Calu3 (cell line): Measurements from ENCODE around the gene WHRN. TPM values are rescaled to one million over a fixed set of nuclear protein-coding genes. Genes with fewer than 3 reads are reported as not detected.

Experiments
- BruUV-seq: library from RNA; stranded (reverse); fragments of 400-500 nt; replicated peaks from 2 replicates; lab custom pipeline; 2021; lab: Mats Ljungman, UMichigan
- CTCF ChIA-PET: fragments of 300-600 bp; sonication (Branson Sonifier 250); formaldehyde crosslinking; loops from one replicate; lab custom pipeline; 2022; ENCODE audit warnings: antibody characterized with exemption; lab: Charles Lee
- DNase-seq: peaks from one replicate; pipeline ENCODE4 v3.0.0; 2022
- H3K27ac Mint-ChIP-seq: one replicate; pipeline ENCODE4 v1.8.0; 2022; ENCODE audit warnings: mixed read lengths; ENCODE audit not compliant: unreplicated experiment
- H3K27me3 Mint-ChIP-seq: one replicate; pipeline ENCODE4 v1.8.0; 2022; ENCODE audit warnings: mixed read lengths; ENCODE audit not compliant: unreplicated experiment
- H3K36me3 Mint-ChIP-seq: one replicate; pipeline ENCODE4 v1.8.0; 2022; ENCODE audit warnings: mild to moderate bottlenecking, moderate library complexity, mixed read lengths; ENCODE audit not compliant: insufficient read depth, unreplicated experiment
- H3K4me1 Mint-ChIP-seq: one replicate; pipeline ENCODE4 v1.8.0; 2022; ENCODE audit warnings: mild to moderate bottlenecking, low read depth, mixed read lengths; ENCODE audit not compliant: unreplicated experiment
- H3K4me3 Mint-ChIP-seq: one replicate; pipeline ENCODE4 v1.8.0; 2022; ENCODE audit warnings: mild to moderate bottlenecking, low read depth, moderate library complexity, mixed read lengths; ENCODE audit not compliant: unreplicated experiment
- H3K9me3 Mint-ChIP-seq: one replicate; pipeline ENCODE4 v1.8.0; 2022; ENCODE audit warnings: low read depth, mixed read lengths; ENCODE audit not compliant: unreplicated experiment
- intact Hi-C: fragments of 100-400 bp; cut with micrococcal nuclease; formaldehyde crosslinking; loops from one replicate; pipeline ENCODE4 v1.10.0; 2022; ENCODE audit not compliant: unreplicated experiment
- total RNA-seq: library from RNA; stranded (reverse); gene quantifications from 2 replicates; pipeline ENCODE4 v1.2.3, GENCODE V29; 2022
- TF ChIP-seq, protein P1 (sequence below): fragments of 200-600 bp; IDR thresholded peaks from one replicate; pipeline ENCODE4 v1.8.0; 2022; ENCODE audit warnings: antibody characterized with exemption; ENCODE audit not compliant: unreplicated experiment

The WHRN gene
- total RNA-seq, 1 experiment from 2014 or later, result 4.9 TPM

DNA sequence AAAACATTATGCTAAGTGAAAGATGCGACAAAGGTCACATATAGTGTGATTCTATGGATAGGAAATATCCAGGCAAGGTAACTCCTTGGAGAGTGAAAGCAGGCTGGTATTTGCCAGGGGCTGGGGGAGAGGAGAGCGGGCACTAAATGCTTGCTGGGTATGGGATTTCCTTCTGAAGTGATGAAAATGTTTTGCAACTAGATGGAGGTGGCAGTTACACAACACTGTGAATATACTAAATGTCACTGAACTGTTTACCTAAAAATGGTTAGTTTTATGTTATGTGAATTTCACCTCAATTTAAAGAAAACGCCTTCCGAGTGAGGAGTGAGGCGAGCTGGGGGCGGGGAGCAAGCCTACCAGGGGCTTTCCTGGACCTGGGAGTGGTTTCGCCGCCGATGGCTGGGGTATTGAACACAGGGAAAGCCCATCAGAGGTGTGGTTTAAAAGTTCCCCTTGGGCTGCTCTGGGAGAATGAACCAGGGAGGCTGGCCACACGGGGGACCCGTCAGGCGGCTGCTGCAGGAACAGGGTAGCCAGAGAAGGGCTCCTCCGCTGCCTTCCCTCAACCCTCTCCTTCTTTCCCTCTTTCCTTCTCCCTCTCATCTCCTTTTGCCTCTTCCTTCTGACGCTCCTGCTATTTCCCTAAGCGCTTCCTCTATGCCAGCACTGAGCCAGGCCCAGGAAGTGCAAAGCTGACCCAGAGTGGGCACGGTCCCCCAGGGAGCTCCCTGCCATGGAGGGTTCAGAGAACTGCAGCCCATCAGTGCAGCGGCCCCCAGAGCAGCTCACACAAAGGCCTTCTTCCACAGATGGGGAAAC, 122.4 kb downstream of the WHRN start:
- Mint-ChIP-seq H3K9me3 (no peaks in the 10 kb centered on the region), H3K27me3 (no peaks in the 10 kb centered on the region), H3K4me3 (no peak overlapping the region), H3K36me3 (no peaks in the 10 kb centered on the region), H3K27ac (no peak overlapping the region), H3K4me1 (no peaks in the 10 kb centered on the region)
- DNase-seq, result no peak
- BruUV-seq, result no TSS peak
- TF ChIP-seq, protein P1, sequence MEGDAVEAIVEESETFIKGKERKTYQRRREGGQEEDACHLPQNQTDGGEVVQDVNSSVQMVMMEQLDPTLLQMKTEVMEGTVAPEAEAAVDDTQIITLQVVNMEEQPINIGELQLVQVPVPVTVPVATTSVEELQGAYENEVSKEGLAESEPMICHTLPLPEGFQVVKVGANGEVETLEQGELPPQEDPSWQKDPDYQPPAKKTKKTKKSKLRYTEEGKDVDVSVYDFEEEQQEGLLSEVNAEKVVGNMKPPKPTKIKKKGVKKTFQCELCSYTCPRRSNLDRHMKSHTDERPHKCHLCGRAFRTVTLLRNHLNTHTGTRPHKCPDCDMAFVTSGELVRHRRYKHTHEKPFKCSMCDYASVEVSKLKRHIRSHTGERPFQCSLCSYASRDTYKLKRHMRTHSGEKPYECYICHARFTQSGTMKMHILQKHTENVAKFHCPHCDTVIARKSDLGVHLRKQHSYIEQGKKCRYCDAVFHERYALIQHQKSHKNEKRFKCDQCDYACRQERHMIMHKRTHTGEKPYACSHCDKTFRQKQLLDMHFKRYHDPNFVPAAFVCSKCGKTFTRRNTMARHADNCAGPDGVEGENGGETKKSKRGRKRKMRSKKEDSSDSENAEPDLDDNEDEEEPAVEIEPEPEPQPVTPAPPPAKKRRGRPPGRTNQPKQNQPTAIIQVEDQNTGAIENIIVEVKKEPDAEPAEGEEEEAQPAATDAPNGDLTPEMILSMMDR, result no peak
- CTCF ChIA-PET, result interaction anchor here (0.6 kb wide), 1 partner anchor 10 kb away, joined by 3 read pairs; no protein-coding TSS in a partner anchor
- intact Hi-C loops, result no loop called here

DNA sequence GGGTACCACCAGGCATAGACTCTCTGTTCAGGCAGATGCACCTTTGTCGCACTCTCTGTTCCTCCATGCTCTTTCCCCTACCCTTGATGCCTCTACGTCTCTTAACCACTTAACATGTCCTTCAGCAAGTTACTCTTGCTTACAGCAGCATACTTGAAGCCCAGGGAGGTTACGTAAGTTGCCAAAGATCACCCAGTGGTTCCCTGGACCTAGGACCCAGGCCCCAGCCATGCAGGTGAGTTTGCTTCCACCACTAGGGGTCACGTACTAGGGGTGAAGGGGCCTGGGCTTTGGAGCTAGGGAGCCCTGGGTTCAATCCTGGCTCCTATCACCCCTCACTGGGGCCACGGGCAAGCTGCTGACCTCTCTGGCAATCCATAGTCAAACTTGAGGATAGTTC, 126.4 kb downstream of the WHRN start:
- BruUV-seq, result no TSS peak
- Mint-ChIP-seq H3K27me3 (no peaks in the 10 kb centered on the region), H3K4me3 (no peak overlapping the region), H3K9me3 (no peaks in the 10 kb centered on the region), H3K4me1 (no peaks in the 10 kb centered on the region), H3K27ac (no peak overlapping the region), H3K36me3 (no peaks in the 10 kb centered on the region)
- TF ChIP-seq, protein P1, result no peak
- CTCF ChIA-PET, result no interaction called here
- intact Hi-C loops, result no loop called here
- DNase-seq, result no peak

DNA sequence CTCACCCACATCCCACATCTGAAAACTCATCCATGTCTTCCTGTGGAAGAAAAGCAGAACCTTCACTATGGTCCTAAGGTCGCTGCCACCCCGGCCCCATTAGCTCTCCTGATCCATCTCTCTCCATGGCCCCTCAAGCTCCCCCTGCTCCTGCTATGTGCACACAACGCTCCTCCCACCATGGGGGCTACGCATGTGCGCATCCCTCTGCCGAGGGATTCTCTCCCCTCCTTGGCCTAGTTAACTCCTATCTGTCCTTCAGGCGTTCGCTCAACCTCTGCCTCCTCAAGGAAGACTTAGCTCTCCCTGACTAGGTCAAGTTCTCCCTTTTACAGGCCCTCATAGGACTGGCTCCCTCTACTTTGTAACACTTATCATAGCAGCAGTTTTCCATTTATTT, 127.3 kb downstream of the WHRN start:
- TF ChIP-seq, protein P1, result no peak

DNA sequence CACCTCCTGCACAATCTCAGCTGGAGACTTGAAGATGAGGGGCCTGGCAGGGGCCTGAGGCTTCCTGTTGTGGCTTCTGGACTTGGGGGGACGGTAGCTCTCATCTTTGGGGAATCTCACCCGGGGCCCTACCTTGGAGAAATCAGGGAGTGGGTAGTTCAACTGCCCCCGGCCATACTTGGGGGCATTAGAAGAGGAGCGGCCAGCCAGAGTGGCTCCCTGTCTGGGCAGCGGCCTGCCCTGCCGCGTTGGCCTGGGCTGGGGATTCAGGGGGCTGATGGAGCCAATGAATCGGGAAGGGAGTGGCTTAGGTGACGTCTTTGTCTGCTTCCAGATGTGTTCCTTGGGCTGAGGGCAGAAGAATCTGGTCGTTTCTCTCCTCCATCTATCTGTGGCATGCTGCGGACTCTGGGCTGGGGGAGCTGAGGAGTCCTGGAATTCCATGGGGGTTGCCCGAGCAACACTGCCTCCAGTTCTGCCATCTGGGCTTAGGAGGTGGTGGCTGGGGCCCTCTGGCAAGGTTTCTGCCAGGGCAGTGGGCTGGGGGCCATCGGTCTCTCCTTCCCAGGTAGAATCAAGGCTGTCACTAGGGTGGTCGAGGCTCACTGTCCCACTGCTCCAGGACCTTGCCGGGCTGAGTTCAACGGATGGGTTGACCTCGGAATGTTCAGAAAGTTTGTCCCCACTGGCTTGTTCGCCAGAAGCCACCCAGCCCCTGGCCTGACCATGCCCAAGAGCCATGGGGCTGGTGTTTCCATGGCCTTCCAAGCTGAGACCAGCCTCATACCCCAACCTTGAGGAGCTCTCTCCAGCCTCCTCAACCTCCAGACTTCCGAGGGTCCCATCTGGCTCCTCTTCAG, 128.5 kb downstream of the WHRN start:
- CTCF ChIA-PET, result no interaction called here
- intact Hi-C loops, result no loop called here
- Mint-ChIP-seq H3K4me3 (no peak overlapping the region), H3K4me1 (no peaks in the 10 kb centered on the region), H3K27me3 (no peaks in the 10 kb centered on the region), H3K27ac (no peak overlapping the region), H3K36me3 (no peaks in the 10 kb centered on the region), H3K9me3 (no peaks in the 10 kb centered on the region)
- no TSS peak for BruUV-seq
- TF ChIP-seq, protein P1, result no peak
- no peak for DNase-seq

More for the DNA sequence above, 127.3 kb downstream of the WHRN start:
- Mint-ChIP-seq H3K4me1 (no peaks in the 10 kb centered on the region), H3K9me3 (no peaks in the 10 kb centered on the region), H3K27me3 (no peaks in the 10 kb centered on the region), H3K27ac (no peak overlapping the region), H3K4me3 (no peak overlapping the region), H3K36me3 (no peaks in the 10 kb centered on the region)
- BruUV-seq, result no TSS peak
- intact Hi-C loops, result no loop called here
- DNase-seq, result no peak
- CTCF ChIA-PET, result no interaction called here
